Epithelial cell of proximal tubule (primary cell): ENCODE measurements around the gene AJUBA. TPM values are rescaled to one million over a fixed set of nuclear protein-coding genes. Genes with fewer than 3 reads are reported as not detected.

Experiments
- DNase-seq: peaks from one replicate; pipeline ENCODE4 v3.0.0-alpha.2; 2011; ENCODE audit warnings: low read depth
- H3K4me3 ChIP-seq: 2 replicates; pipeline ENCODE4 v1.5.1; 2011; ENCODE audit warnings: low read depth, mild to moderate bottlenecking, low read length
- total RNA-seq: library from RNA; depleted of rRNA; stranded (reverse); fragments of >200 nt; gene quantifications from 2 replicates; pipeline ENCODE4 v1.2.3, GENCODE V29; 2015
- TF ChIP-seq, protein P1 (sequence below): conservative IDR thresholded peaks from 2 replicates; pipeline ENCODE4 v1.5.1; 2012; ENCODE audit warnings: low read depth, mild to moderate bottlenecking, low read length

AJUBA gene
- total RNA-seq, 1 donor from 2014 or later, result 63.2 TPM

GRCh38 chr14:22979748-22980392 is 2.5 kb downstream of the AJUBA start:
- peak overlapping the region; percentile 93 for H3K4me3 ChIP-seq
- TF ChIP-seq, protein P1, sequence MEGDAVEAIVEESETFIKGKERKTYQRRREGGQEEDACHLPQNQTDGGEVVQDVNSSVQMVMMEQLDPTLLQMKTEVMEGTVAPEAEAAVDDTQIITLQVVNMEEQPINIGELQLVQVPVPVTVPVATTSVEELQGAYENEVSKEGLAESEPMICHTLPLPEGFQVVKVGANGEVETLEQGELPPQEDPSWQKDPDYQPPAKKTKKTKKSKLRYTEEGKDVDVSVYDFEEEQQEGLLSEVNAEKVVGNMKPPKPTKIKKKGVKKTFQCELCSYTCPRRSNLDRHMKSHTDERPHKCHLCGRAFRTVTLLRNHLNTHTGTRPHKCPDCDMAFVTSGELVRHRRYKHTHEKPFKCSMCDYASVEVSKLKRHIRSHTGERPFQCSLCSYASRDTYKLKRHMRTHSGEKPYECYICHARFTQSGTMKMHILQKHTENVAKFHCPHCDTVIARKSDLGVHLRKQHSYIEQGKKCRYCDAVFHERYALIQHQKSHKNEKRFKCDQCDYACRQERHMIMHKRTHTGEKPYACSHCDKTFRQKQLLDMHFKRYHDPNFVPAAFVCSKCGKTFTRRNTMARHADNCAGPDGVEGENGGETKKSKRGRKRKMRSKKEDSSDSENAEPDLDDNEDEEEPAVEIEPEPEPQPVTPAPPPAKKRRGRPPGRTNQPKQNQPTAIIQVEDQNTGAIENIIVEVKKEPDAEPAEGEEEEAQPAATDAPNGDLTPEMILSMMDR, result no peak
- no peak for DNase-seq

GRCh38 chr14:22978981-22979671 is 3.2 kb downstream of the AJUBA start:
- no peak for DNase-seq
- TF ChIP-seq, protein P1, result no peak

GRCh38 chr14:22978487-22978837 is 3.9 kb downstream of the AJUBA start:
- TF ChIP-seq, protein P1, result no peak
- peak overlapping the region; percentile 27 for H3K4me3 ChIP-seq
- no peak for DNase-seq

More at GRCh38 chr14:22978981-22979671, 3.2 kb downstream of the AJUBA start:
- peak overlapping the region; percentile 93 for H3K4me3 ChIP-seq

- TF ChIP-seq, protein P1, result no peak
- DNase-seq, result no peak
- H3K4me3 ChIP-seq, result peak overlapping the region; percentile 27
Observed at GRCh38 chr14:22977684-22978486, 4.5 kb downstream of the AJUBA start.

- DNase-seq, result no peak
- no peak overlapping the region for H3K4me3 ChIP-seq
- TF ChIP-seq, protein P1, result no peak
Observed at GRCh38 chr14:22977434-22977683, 5.0 kb downstream of the AJUBA start.

DNA sequence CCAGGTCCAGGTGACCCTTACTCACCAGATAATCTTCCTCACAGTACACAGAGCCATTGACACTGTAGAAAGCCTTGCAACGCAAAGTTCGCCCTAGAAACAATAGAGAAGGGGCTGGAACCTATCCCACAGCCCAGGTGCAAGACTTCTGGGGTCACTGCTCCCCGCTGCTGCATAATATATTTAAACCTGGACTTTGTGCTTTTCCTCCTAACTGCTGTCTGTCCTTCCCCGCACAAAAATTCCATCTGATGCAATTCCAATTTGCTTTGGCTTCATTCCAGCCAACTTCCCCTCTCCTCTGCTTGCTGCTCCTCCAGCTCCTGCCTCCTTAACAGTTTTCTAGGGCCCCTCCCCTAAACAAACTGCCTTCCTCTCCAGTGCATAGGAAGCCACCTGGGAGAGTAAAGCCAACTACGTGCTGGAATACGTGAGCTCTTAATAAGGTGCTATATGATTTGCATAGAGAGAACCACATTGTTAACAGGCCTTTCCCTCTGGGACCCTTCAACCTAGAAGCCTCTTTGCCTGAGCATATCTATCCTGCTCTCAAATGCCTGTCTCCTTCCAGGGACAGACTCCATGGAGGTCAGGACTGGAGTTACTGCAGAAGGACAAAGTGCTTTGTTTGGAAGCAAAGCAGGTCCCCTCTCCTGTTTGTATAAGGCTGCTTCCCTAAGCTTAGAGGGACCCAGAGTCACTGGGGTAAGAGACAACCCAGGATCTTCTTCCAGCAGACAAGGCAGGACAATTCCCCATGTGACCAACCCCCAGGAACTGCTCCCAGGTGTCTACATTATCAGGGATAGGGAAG is 5.5 kb downstream of the AJUBA start:
- no peak for DNase-seq
- TF ChIP-seq, protein P1, result no peak
- peak overlapping the region; percentile 0 for H3K4me3 ChIP-seq
